Sigmoid colon (tissue), 3 donors: ENCODE measurements around the gene EEF1A2.

Source experiments
- POLR2A ChIP-seq, 2 donors: fragments of 450-650 bp; IDR thresholded peaks; one replicate each; pipeline ENCODE4 v1.6.1; 2016; ENCODE audit warnings: antibody characterized with exemption in 2 of 2, mild to moderate bottlenecking in 2 of 2, moderate library complexity in 2 of 2
- TF ChIP-seq, protein P1 (sequence below), 4 experiments: fragments of 450-650 bp in 3 of 4; fragments of 200-600 bp in 1 of 4; IDR thresholded peaks; one replicate each; pipeline ENCODE4 v1.5.1; 2016 to 2019; ENCODE audit warnings: antibody characterized with exemption in 4 of 4, mild to moderate bottlenecking in 3 of 4, moderate library complexity in 2 of 4

GRCh38 chr20:63449796-63450730 is 48.8 kb downstream of the EEF1A2 start:
- TF ChIP-seq, protein P1, sequence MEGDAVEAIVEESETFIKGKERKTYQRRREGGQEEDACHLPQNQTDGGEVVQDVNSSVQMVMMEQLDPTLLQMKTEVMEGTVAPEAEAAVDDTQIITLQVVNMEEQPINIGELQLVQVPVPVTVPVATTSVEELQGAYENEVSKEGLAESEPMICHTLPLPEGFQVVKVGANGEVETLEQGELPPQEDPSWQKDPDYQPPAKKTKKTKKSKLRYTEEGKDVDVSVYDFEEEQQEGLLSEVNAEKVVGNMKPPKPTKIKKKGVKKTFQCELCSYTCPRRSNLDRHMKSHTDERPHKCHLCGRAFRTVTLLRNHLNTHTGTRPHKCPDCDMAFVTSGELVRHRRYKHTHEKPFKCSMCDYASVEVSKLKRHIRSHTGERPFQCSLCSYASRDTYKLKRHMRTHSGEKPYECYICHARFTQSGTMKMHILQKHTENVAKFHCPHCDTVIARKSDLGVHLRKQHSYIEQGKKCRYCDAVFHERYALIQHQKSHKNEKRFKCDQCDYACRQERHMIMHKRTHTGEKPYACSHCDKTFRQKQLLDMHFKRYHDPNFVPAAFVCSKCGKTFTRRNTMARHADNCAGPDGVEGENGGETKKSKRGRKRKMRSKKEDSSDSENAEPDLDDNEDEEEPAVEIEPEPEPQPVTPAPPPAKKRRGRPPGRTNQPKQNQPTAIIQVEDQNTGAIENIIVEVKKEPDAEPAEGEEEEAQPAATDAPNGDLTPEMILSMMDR (IDR thresholded peaks at IDR 0.05): no peak
- no peak for TF ChIP-seq POLR2A (IDR thresholded peaks at IDR 0.05)
